ENCODE results near the gene UBN2.

The UBN2 gene

DNA sequence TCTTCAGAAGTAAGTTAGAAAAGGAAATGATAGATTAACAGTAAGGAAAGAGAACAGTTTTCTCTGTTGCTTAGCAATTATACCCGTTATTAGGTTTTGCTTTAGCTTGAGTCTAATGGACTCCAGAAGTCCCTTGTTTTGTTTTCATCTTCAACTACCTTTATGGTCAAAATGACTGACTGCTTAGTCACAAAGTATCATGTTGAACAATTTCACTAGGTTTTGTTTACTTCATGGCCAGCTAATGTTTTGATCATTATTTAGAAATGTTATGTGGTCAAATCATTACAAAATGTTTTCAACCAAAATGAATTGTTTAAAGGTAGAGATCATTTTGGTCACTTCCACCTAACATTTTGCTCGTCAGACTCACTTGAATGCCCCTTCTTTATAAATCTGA, 1.9 kb downstream of the UBN2 start:
- no peak for DNase-seq

GRCh38 chr7:139241258-139241657, 10.2 kb downstream of the UBN2 start:
- DNase-seq = no peak

DNA sequence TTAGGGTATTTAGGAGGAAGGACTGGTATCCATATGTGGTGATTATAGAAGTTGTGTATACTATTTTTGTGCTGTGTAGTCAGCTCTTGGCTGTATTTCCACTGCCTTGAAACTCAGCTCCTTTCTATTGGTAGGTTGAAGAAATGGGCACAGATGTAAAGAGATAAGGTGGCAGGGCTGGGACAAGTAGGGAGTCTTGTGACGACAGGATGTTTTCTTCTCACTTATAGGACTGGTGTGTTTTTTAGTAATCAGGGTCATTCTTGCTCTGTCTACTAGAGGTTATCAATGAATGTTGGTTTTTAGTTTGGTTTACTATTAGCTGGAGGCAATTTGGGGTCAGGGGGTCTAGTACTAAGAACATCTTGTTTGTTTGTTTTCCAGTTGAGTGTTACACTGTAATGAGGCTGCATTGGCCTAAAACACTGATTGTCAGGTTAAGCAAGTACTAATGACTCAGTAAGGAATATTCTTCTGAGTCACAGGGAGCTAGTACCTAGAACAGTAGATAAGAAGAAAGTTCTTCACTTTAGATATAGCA, 11.8 kb downstream of the UBN2 start:
- DNase-seq = no peak

GRCh38 chr7:139245401-139245800, 14.4 kb downstream of the UBN2 start:
- DNase-seq = no peak

GRCh38 chr7:139246494-139246893, 15.5 kb downstream of the UBN2 start:
- no peak for DNase-seq

GRCh38 chr7:139246905-139247304, 15.9 kb downstream of the UBN2 start:
- no peak for DNase-seq

DNA sequence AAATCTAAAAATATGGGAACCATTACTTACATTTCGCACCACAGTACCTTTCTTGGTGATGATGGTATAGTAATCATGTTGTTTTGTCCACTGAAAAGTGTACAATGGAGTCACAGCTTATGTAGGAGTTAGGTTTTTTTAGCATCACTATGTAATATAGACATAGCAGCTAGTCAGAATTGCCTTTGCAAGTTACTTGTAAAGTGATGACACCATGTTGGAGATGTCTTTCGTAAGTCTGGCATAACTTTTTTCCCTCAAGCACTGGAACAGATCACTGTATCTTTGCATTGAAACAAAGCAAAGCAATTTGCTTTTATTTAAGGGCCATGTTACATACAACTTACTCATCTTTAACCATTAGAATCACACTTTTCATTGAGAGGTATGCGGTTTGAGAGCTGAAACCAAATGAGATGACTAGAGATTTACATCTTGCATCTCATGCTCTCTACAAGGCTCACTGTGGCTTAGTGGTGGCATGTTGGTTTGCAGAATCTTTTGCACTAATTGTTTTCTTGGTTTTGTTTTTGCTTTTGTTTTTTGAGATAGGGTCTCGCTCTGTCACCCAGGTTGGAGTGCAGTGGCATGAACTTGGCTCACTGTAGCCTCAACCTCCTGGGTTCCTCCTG, 18.3 kb downstream of the UBN2 start:
- no peak for DNase-seq

- DNase-seq = no peak
Measured at GRCh38 chr7:139252451-139252850, 21.4 kb downstream of the UBN2 start.

DNA sequence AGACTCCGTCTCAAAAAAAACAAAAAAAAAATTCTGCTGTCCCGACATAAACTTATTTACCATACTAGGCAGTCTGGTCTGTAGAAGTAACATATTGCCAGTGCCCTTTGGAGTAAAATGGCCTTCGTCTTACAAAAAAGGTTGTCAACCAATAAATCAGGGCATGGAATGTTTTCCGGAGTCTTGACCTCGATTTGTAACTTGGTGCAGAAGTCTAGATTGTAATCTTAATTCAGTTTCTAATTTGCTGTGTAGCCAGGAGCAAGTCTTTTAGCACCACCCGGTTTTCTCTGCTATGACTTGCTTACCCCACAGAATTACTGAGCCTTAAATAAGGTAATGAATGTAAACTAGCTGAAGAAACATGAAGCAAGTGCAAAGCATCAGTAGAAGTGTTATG, 23.2 kb downstream of the UBN2 start:
- DNase-seq = no peak

GRCh38 chr7:139254728-139255127, 23.7 kb downstream of the UBN2 start:
- no peak for DNase-seq

DNA sequence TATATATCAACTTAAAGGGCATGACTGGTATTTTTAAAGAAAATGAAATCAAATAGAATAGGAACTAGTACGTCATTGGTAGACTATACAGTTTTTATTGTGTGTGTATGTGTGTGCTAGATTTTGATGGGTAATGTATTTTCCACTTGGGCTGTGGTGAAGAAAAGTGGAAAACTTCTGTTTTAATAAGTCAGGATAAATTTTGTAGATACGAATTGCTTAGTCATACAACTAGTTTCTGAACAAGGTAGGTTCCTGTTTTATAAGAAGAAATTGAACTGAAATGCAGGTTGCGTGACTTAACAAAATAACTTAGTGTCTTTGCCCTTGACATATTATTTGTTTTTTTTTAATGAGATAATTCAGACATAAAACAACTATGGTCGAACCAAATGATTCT, 24.3 kb downstream of the UBN2 start:
- DNase-seq = no peak

DNA sequence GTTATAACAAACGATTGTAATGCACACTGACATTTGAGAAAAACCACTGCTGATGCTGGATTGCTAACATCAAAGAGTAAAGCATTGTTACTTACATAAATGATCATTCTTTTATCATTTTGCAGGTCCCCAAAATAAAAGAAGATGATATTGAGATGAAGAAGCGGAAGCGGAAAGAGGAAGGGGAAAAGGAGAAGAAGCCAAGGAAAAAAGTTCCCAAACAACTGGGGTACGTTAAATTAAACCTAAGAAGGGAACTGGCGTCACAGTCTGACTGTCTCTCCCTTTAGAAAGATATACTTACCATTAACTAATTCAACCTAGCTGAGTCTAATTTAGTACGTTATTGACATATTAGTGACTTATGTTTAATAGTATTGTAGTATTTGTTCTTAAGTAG, 28.1 kb downstream of the UBN2 start:
- DNase-seq = no peak

DNA sequence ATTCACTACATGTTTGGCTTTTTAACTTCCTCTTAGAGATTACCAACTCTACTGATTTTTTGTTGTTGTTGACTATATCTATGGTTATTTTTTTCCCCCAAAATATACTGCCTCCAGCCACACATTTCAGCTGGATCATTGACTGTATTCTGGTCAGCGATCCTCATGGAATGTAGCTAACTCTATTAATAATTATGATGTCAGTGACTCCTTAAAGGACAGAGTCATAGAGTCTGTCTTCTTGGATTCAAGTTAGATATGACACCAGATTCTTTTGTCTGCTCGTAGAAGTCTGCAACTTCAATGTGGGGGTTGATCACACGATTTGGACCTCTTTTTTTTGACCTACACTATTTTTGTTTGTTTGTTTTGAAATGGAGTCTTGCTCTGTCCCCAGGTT, 33.2 kb downstream of the UBN2 start:
- no peak for DNase-seq

- no peak for DNase-seq
Measured at GRCh38 chr7:139265673-139266072, 34.6 kb downstream of the UBN2 start.

- DNase-seq = no peak
Measured at GRCh38 chr7:139271718-139272628, 40.9 kb downstream of the UBN2 start.

DNA sequence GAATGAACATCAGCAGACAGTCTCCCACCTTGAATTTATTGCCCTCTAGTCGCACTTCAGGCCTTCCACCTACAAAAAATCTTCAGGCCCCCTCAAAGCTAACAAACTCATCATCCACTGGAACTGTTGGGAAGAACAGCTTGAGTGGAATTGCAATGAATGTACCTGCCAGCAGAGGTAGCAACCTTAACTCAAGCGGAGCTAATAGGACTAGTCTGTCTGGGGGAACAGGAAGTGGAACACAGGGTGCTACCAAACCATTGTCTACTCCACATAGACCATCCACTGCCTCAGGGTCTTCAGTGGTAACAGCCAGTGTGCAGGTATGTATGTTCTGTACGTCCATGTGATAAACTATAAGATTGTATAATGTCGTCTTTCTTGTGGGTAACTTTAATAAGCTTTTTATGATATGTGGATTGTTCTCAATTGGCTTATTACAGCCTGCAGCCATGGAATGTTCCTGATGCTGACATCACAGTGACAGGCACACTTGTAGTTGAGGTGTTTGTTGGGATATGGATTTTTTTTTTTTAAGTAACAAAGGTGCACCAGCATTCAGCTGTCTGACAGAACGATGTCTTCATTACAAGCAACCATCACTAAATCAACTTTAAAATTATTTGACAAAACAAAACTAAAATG, 53.3 kb downstream of the UBN2 start:
- no peak for DNase-seq

GRCh38 chr7:139286144-139286543, 55.1 kb downstream of the UBN2 start:
- no peak for DNase-seq

DNA sequence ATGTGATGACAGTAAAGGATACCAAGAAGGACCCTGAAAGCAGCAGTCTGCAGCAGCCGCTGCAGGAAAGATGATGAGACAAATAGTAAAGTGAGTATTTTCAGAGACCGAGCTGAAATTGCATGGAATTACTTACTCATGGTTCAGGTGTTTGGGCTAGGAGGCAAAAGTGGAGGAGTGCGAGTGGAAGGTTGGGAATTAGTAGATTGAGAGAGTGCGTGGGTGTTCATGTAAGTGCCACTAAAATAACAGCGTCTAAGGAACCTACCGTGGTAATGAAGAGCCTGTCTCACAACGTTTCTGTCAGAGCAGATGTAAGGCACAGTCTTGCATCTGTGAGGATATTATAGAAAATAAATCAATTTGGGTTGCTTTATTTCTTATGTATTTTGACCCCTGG, 61.8 kb downstream of the UBN2 start:
- no peak for DNase-seq

DNA sequence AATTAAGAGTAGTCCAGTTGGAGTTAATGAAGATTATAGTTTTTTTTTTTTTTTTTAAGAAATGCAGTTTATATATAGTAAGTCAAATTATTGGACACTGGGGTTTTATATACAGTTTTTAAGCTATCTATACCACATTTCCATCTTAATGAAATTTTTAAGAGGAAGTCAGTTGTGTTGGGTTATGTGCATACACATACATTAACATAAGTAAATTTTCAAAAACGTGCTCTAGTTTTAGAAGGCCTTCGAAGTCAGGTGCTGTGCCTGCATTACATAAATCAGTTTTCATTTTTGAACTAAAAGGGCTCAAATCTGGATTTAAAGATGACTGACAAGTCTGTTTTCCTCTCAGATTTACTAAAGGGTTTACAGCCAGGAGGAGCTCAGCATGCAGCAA, 62.5 kb downstream of the UBN2 start:
- no peak for DNase-seq

DNA sequence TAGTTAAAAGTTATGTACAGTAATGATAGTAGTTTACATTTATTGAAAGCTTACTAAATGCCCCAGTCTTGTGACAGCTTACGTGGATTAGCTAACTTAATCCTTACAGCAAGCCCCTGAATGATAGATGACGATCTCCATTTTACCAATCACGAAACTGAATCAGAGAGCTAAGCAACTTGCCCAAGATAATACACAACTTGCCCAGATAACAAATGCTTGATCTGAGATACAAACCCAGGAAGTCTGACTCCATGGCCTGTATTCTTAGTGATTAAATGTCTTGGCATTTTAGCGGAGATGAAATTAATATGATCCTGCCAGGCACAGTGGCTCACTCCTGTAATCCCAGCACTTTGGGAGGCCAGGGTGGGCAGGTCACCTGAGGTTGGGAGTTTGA, 63.2 kb downstream of the UBN2 start:
- no peak for DNase-seq

DNA sequence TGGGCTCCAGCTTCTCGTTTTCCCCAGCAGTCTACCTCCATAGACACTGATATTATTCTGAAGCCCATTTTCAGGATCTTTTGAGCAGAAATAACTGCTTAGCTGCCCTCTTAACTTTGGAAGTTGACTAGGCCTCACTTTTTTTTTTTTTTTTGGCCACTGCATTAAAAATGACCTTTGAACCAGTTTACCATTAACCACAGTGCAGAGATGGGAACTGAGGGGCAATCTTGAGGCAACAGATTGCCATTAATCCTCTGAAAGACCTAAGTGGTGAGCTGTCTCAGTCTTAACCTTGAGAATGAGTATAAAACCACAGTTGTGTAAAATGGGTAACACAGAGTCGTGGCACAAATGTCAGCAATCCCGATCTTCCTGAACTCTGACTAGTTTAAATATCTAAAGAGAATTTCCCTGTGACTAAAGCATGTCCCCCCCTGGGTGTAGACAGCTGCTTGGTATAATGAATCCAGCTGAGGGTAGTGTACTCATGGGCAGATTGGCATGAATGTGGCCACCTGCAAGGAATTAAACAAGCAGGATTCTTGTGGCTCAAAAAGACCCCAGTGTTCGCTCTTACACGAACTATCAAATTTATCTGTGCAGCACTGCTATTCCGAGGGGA, 64.0 kb downstream of the UBN2 start:
- no peak for DNase-seq

DNA sequence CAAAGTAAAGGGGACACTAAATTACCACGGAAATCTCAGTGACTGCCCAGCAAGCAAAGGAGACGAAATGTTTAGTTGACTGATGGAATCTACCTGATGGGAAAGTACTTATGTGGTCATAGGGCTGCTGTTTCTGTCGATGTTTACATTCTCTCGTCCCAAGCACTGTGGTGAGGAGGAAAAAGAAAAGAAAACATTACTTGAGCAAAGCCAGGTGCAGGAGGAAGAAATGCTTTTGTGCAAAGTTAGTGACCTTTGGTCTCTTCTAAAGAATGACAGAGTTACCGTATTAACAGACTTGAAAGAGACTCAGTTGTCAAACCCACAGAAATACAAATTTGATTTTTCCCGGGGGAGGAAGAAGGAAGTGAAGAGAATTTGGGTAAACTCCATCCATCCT, 66.8 kb downstream of the UBN2 start:
- no peak for DNase-seq

GRCh38 chr7:139299296-139299695, 68.3 kb downstream of the UBN2 start:
- DNase-seq = no peak
